K562 (cell line): ENCODE results near the gene ZFP30. TPM values are rescaled to one million over a fixed set of nuclear protein-coding genes. Genes with fewer than 3 reads are reported as not detected.

Experiments
- ATF7 ChIP-seq: fragments of 450-650 bp; IDR thresholded peaks from 2 replicates; pipeline ENCODE4 v1.7.1; 2014; ENCODE audit warnings: mild to moderate bottlenecking, moderate library complexity
- BRF1 ChIP-seq: IDR thresholded peaks from 3 replicates; pipeline ENCODE4 v1.6.1; 2011; ENCODE audit warnings: borderline replicate concordance, mild to moderate bottlenecking; ENCODE audit not compliant: insufficient read length; ENCODE audit errors: extremely low read depth
- CHCHD3 ChIP-seq: fragments of 250-450 bp; sonication (Bioruptor Pico); IDR thresholded peaks from 2 replicates; pipeline ENCODE4 v2.1.2; 2022; ENCODE audit warnings: mild to moderate bottlenecking
- CXXC5 ChIP-seq: fragments of 250-450 bp; sonication (Bioruptor Pico); IDR thresholded peaks from 2 replicates; pipeline ENCODE4 v1.8.0; 2022; ENCODE audit warnings: inconsistent platforms, mild to moderate bottlenecking, moderate library complexity
- ELF2 ChIP-seq: fragments of 250-450 bp; sonication (Bioruptor Pico); IDR thresholded peaks from 2 replicates; pipeline ENCODE4 v1.5.0; 2021; ENCODE audit warnings: mild to moderate bottlenecking
- EP400 ChIP-seq: fragments of 450-650 bp; IDR thresholded peaks from 2 replicates; pipeline ENCODE4 v1.6.1; 2017; ENCODE audit warnings: antibody characterized with exemption, mild to moderate bottlenecking, moderate library complexity
- GATAD2B ChIP-seq: fragments of 450-650 bp; IDR thresholded peaks from 2 replicates; pipeline ENCODE4 v1.6.1; 2017; ENCODE audit warnings: mild to moderate bottlenecking, borderline replicate concordance
- HDAC3 ChIP-seq: fragments of 450-650 bp; IDR thresholded peaks from 2 replicates; pipeline ENCODE4 v1.6.1; 2018; ENCODE audit warnings: borderline replicate concordance, mild to moderate bottlenecking, moderate library complexity; ENCODE audit not compliant: partially characterized antibody
- KAT7 ChIP-seq: sonication (generic); formaldehyde crosslinking; IDR thresholded peaks from 2 replicates; pipeline ENCODE4 v1.8.0; 2022; ENCODE audit warnings: missing genetic modification reagents, mild to moderate bottlenecking, borderline replicate concordance
- KLF1 ChIP-seq: fragments of 450-650 bp; IDR thresholded peaks from 2 replicates; pipeline ENCODE4 v1.6.1; 2016; ENCODE audit warnings: missing genetic modification characterization, missing compliant biosample characterization
- KLF6 ChIP-seq: fragments of 250-450 bp; sonication (Bioruptor Pico); IDR thresholded peaks from 2 replicates; pipeline ENCODE4 v1.4.0; 2020; ENCODE audit warnings: mild to moderate bottlenecking, moderate library complexity, borderline replicate concordance
- NRF1 ChIP-seq, 2 experiments: fragments of 450-650 bp; IDR thresholded peaks in 1 of 2; conservative IDR thresholded peaks in 1 of 2; 2 replicates each; pipeline ENCODE4 v1.6.1; 2014; ENCODE audit warnings: mild to moderate bottlenecking in 2 of 2
- POLR2G ChIP-seq: fragments of 200-400 bp; formaldehyde crosslinking; IDR thresholded peaks from 2 replicates; pipeline ENCODE4 v1.6.1; 2017; ENCODE audit warnings: low read depth, mild to moderate bottlenecking, antibody characterized with exemption, low read length, moderate library complexity
- SREBF2 ChIP-seq: sonication (generic); formaldehyde crosslinking; IDR thresholded peaks from 2 replicates; pipeline ENCODE4 v1.4.0; 2020; ENCODE audit warnings: mild to moderate bottlenecking, missing genetic modification reagents
- TBL1XR1 ChIP-seq, 2 experiments: IDR thresholded peaks; 2 replicates each; pipeline ENCODE4 v1.6.1; 2012; ENCODE audit warnings: improper control_type of control experiment in 2 of 2, low read length in 2 of 2, mild to moderate bottlenecking in 1 of 2
- TCF3 ChIP-seq: sonication (generic); formaldehyde crosslinking; IDR thresholded peaks from 2 replicates; pipeline ENCODE4 v1.4.0; 2020; ENCODE audit warnings: mild to moderate bottlenecking, missing genetic modification reagents
- TEAD1 ChIP-seq, 2 experiments: fragments of 450-650 bp in 1 of 2; sonication (generic) in 1 of 2; formaldehyde crosslinking; IDR thresholded peaks; 2 replicates each; pipeline versions ENCODE4 v1.4.0 to v1.8.0; 2020 to 2022; ENCODE audit warnings: mild to moderate bottlenecking in 2 of 2, missing genetic modification reagents in 1 of 2
- TFAM ChIP-seq: fragments of 250-450 bp; sonication (Bioruptor Pico); conservative IDR thresholded peaks from 2 replicates; pipeline ENCODE4 v1.5.0; 2021; ENCODE audit warnings: mild to moderate bottlenecking, moderate library complexity
- ZNF347 ChIP-seq: fragments of 450-650 bp; formaldehyde crosslinking; IDR thresholded peaks from 2 replicates; pipeline ENCODE4 v1.4.0; 2020; ENCODE audit warnings: low read depth, mild to moderate bottlenecking, moderate library complexity
- ZNF57 ChIP-seq: fragments of 450-650 bp; formaldehyde crosslinking; IDR thresholded peaks from 2 replicates; pipeline ENCODE4 v1.4.0; 2020; ENCODE audit warnings: mild to moderate bottlenecking, moderate library complexity
- ZNF75A ChIP-seq: fragments of 450-650 bp; formaldehyde crosslinking; IDR thresholded peaks from 2 replicates; pipeline ENCODE4 v1.4.0; 2020; ENCODE audit warnings: mild to moderate bottlenecking
- polyA plus RNA-seq, 8 experiments: library from polyadenylated mRNA; depleted of rRNA in 4 of 8; stranded (reverse) in 5 of 8; unstranded in 3 of 8; fragments of >200 nt; fragmentation: Nextera tagmentation in 2 of 8; fragmentation: Illumina TruSeq in 1 of 8; extraction: Ambion mirVana in 2 of 8; extraction: Trizol in 1 of 8; gene quantifications; 2 replicates each; pipeline versions ENCODE4 v1.2.1 to v1.2.3, GENCODE V29; 2011 to 2014; ENCODE audit warnings: inconsistent platforms in 1 of 8, missing spikeins in 1 of 8
- total RNA-seq, 7 experiments: library from RNA; depleted of rRNA in 6 of 7; stranded (reverse); fragments of >200 nt in 6 of 7; fragmentation: Illumina TruSeq in 2 of 7; extraction: Trizol in 2 of 7; gene quantifications; 2 replicates each; pipeline versions ENCODE4 v1.2.1 to v1.2.3, GENCODE V29; 2011 to 2021; ENCODE audit warnings: low replicate concordance in 1 of 7
- TF ChIP-seq, protein P1 (sequence below): sonication (generic); formaldehyde crosslinking; IDR thresholded peaks from 2 replicates; pipeline ENCODE4 v1.8.0; 2022; ENCODE audit warnings: mild to moderate bottlenecking, missing genetic modification reagents
- TF ChIP-seq, protein P2 (sequence below): fragments of 250-450 bp; sonication (Bioruptor Pico); IDR thresholded peaks from 2 replicates; pipeline ENCODE4 v1.5.0; 2021; ENCODE audit warnings: mild to moderate bottlenecking, moderate library complexity
- TF ChIP-seq, protein P3 (sequence below): fragments of 250-450 bp; sonication (Bioruptor Pico); IDR thresholded peaks from 2 replicates; pipeline ENCODE4 v1.5.0; 2020; ENCODE audit warnings: mild to moderate bottlenecking

ZFP30 gene
- total and polyA plus RNA-seq, 9 of the 15 experiments (the other 6 are each of a cell fraction or from before 2014, with no cell fraction given), result 1.1 to 11.3 (median 4.9) TPM

DNA sequence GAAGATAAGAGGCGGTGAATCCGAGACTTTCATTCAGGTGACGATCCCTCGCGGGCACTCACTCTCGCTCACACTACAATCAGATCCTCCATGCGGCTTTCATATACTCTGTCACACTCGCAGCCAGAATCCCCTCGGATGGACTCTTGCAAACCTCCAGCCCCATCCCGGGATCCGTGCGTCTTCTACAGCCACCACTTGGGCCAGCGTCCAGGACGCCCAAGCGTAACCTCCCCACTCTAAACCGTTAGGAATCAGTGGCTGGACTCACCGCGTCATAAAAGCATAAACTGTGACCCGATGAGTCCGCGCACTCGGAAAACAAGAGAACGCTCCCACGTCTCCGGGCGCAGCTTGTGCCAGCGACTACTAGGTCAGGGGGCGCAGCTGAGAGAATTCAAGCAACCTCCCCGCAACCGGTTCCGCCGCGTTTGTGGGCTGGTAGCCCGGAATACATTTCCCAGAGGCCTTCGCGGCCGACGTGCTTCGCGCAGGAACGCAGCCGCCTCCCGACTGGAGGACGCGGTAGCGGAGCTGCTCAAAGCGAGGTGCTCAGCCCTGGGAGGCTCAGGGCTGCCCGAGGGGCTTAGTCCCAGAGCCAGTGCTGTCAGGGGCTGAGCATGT lies 36.7 kb upstream of the ZFP30 start (continued):
- TF ChIP-seq BRF1 (no peak), TBL1XR1 (IDR thresholded peaks at IDR 0.05; ENCODE audit: low read length in 2 of 2) (no peak), ZNF75A (CRISPR knock-in tag) (no peak), KAT7 (CRISPR knock-in tag) (no peak), TCF3 (CRISPR knock-in tag) (no peak), POLR2G (peak; percentile 86), CXXC5 (CRISPR knock-in tag) (peak; percentile 90), HDAC3 (no peak), GATAD2B (no peak), ATF7 (0 out of 2 replicates have a peak, but pooled peaks have one; percentile 35), CHCHD3 (CRISPR knock-in tag) (no peak), TFAM (CRISPR knock-in tag) (no peak), TEAD1 (CRISPR knock-in tag; IDR thresholded peaks at IDR 0.05) (no peak), KLF6 (CRISPR knock-in tag) (no peak), SREBF2 (CRISPR knock-in tag) (no peak), EP400 (peak; percentile 17; the same call in 1 of the 2 replicates), ZNF57 (CRISPR knock-in tag) (no peak), ZNF347 (CRISPR knock-in tag) (no peak), NRF1 (conservative IDR thresholded peaks at IDR 0.05 in 1 of 2, IDR thresholded peaks at IDR 0.05 in 1 of 2) (peak; percentile 71 to 78), ELF2 (CRISPR knock-in tag) (peak; percentile 15; the same call in 1 of the 2 replicates), KLF1 (tag) (0 out of 2 replicates have a peak, but pooled peaks have one; percentile 31)
- TF ChIP-seq, protein P1, sequence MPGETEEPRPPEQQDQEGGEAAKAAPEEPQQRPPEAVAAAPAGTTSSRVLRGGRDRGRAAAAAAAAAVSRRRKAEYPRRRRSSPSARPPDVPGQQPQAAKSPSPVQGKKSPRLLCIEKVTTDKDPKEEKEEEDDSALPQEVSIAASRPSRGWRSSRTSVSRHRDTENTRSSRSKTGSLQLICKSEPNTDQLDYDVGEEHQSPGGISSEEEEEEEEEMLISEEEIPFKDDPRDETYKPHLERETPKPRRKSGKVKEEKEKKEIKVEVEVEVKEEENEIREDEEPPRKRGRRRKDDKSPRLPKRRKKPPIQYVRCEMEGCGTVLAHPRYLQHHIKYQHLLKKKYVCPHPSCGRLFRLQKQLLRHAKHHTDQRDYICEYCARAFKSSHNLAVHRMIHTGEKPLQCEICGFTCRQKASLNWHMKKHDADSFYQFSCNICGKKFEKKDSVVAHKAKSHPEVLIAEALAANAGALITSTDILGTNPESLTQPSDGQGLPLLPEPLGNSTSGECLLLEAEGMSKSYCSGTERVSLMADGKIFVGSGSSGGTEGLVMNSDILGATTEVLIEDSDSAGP, result no peak
- TF ChIP-seq, protein P2, sequence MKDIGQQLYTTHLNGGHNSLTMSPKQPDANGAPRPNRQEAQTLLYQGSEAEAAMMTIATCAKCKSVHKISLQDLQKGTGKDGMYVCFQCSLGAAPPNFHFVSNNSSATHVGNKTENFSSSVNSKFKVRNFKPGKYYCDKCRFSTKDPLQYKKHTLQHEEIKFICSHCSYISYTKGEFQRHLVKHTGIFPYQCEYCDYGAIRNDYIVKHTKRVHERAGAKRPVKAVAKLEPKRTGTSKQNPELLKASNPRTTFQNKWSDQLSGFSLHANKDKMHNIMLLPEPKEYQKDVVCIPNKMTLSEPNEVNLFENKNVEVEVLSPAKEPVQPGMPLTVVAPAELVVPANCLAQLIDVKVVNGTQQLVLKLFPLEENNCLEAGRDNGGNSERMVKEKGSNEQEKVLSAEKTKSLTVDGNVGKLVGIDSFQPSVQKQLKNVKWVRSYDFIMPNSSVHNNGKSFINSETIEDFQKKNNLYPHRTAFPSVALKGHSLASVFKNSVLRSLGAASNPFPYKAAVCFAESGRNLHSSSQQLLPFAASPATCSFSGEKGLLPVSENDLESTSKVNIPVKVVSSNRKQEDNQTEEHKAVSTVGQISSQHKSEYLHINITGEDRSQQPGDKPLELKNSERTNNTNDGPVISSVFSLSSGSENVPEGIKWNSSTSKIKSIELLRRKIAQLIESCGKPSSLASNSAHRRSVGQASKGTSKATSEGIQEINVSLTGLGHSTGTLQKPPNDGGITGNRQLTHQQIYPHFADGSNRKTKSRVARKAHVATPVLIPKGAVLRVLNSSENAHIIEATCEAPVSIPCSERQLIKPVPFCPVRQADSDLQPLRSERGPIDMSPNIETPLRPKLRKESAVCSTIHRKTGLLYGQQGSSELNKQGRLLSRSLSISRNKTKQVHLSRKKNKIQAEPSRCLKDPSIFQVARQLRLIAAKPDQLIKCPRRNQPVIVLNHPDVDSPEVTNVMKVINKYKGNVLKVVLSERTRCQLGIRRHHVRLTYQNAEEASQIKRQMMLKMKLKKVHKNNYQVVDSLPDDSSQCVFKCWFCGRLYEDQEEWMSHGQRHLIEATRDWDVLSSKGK (CRISPR knock-in tag), result no peak
- TF ChIP-seq, protein P3, sequence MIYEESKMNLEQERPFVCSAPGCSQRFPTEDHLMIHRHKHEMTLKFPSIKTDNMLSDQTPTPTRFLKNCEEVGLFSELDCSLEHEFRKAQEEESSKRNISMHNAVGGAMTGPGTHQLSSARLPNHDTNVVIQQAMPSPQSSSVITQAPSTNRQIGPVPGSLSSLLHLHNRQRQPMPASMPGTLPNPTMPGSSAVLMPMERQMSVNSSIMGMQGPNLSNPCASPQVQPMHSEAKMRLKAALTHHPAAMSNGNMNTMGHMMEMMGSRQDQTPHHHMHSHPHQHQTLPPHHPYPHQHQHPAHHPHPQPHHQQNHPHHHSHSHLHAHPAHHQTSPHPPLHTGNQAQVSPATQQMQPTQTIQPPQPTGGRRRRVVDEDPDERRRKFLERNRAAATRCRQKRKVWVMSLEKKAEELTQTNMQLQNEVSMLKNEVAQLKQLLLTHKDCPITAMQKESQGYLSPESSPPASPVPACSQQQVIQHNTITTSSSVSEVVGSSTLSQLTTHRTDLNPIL (CRISPR knock-in tag), result no peak
